GM21447 (cell line): ENCODE data around the gene ANAPC2.

Experiments
- ATAC-seq: cut with Tn5 transposase; IDR thresholded peaks from one replicate; pipeline ENCODE4 v1.9.1; 2021; ENCODE audit not compliant: unreplicated experiment

ANAPC2 gene

GRCh38 chr9:137188490-137189296 lies at the start of gene ANAPC2, which contains the start of gene SSNA1:
ANAPC2 (minus strand) TSS chr9:137188560; CDS start chr9:137188532, 28 bp downstream.
SSNA1 (plus strand) TSS chr9:137188676; CDS start chr9:137188727, 51 bp downstream.
- ATAC-seq = peak; percentile 73

GRCh38 chr9:137236936-137237421 lies 48.6 kb upstream of the ANAPC2 start:
- no peak for ATAC-seq

DNA sequence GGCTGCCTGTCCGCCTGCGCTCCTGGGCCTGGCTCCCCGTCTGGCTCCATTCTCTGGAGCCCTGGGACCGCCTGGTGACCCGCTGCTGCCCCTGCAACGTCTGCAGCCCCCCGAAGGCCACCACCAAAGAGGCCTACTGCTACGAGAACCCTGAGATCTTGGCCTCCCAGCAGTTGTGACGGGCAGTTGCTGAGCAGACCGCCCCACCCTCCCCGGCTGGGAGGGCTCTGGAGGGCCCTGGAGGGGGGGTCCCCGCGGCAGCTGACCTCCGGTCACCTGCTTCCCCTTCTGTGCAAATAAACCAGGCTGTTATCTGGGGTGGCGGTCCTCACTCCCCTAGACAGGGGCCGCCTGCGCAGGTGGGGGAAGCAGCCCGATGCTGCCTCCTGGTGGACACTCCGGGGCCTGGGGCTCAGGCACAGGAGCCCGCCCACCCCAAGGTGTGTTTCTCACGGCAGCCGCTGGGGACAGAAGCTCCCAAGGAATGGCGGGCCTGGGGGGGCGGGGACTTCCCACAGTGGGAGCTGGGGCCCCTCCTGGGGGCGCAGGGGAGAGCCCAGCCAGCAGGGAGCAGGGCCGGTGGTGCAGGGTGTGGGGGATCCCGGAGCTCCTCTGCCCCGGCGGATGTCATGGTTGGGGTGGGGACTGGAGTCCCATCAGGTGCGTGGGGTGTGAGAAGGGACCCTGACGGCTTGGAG lies 48.0 kb upstream of the ANAPC2 start:
- no peak for ATAC-seq

DNA sequence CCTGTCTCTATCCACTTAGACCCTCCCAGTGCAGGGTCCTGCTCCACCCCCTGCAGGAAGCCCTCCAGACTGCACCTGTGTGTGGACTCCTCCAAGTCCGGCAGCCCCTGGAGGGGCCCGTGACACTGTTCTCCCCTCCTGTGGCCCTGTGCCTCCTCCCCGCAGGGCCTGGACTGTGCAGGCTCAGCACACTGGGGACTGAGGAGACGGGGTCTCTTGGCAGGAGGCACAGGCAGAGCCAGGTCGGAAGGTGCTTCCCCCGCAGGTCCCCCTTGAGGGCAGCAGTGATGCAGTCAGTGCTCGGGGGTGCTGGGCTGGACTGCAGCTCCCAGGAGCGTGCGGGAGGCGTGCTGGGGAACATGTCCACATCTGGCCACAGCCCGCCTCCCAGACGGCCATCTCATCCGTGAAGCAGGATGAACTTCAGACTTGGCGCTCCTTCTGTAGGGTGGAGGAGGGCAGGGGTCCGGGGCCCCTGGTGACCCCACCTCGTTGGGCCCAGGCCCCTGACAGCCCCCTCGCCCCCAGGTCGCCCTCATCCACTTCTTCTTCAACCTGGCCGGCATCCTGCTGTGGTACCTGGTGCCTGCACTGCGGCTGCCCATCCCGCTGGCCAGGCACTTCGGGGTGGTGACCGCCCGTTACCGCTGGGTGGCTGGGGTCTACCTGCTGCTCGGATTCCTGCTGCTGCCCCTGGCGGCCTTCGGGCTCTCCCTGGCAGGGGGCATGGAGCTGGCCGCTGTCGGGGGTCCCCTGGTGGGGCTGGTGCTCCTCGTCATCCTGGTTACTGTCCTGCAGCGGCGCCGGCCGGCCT lies 47.3 kb upstream of the ANAPC2 start:
- no peak for ATAC-seq

GRCh38 chr9:137234758-137235423 lies 46.5 kb upstream of the ANAPC2 start:
- no peak for ATAC-seq

GRCh38 chr9:137234055-137234697 lies 45.8 kb upstream of the ANAPC2 start:
- no peak for ATAC-seq

DNA sequence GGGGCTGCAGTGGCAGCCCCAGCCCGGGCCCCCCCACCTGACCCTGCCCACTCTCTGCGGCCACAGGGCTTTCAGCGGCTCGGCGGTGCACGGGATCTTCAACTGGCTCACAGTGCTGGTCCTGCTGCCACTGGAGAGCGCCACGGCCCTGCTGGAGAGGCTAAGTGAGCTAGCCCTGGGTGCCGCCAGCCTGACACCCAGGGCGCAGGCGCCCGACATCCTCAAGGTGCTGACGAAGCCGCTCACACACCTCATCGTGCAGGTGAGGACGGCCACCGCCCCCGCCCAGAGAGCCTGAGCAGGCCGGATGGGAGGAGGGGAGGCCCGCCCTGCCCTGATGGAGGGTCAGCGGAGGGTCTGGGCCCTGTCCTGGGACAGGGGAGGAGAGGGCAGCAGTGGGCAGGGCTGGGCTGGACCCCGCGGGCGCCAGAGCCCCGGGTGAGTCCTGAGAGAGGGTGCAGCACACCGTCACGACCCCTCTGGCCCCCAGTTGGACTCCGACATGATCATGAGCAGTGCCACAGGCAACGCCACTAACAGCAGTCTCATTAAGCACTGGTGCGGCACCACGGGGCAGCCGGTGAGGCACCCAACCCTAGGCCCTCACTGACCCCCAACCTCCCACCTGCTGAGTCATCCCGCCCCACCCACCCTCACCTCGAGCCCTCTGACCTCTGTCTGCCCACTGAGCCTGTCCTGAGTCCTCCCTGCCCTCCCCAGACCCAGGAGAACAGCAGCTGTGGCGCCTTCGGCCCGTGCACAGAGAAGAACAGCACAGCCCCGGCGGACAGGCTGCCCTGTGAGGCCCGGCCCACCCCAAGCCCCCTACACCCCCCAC lies 45.0 kb upstream of the ANAPC2 start:
- no peak for ATAC-seq

DNA sequence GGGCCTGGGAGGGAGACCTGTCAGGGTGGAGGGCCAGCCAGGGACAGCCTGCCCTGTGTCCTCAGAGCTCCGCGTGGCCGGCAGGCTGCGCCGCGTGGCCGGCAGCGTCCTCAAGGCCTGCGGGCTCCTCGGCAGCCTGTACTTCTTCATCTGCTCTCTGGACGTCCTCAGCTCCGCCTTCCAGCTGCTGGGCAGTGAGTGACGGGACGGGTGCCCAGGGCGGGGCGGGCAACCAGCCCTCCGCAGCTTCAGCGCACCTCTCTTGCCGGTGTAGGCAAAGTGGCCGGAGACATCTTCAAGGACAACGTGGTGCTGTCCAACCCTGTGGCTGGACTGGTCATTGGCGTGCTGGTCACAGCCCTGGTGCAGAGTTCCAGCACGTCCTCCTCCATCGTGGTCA lies 44.1 kb upstream of the ANAPC2 start:
- ATAC-seq = no peak

GRCh38 chr9:137232101-137232500 lies 43.7 kb upstream of the ANAPC2 start:
- no peak for ATAC-seq

DNA sequence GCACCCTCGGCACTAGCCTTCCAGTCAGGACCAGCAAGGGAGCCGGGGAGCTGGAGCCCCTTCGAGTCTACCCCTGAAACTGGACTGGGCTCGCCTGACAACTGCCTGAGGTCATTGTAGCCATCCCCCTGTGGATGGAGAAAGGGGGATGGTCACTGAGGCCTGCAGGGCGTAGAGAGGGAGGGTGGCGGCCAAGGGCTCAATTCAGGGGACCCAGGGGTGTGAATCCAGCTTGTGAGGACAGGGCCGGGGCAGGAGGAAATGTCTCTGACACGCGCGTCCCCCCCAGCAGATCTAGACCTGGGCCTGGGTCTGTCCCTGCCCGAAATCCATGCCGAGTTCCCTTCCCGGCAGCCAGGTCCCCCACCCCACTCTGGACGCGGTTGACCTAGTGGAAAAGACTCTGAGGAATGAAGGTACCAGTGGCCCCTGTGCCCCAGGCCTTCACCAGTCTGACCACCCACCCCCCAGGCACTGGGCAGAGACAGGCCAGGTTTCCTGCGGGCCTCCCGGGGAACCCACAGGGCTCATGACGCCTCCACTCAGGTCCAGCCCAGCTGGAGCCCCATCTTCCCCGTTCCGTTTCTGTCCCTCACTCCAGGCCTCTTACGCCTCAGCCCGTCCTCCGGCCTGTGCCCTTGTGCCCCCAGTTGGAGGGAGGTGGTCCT lies 43.1 kb upstream of the ANAPC2 start:
- ATAC-seq = no peak

DNA sequence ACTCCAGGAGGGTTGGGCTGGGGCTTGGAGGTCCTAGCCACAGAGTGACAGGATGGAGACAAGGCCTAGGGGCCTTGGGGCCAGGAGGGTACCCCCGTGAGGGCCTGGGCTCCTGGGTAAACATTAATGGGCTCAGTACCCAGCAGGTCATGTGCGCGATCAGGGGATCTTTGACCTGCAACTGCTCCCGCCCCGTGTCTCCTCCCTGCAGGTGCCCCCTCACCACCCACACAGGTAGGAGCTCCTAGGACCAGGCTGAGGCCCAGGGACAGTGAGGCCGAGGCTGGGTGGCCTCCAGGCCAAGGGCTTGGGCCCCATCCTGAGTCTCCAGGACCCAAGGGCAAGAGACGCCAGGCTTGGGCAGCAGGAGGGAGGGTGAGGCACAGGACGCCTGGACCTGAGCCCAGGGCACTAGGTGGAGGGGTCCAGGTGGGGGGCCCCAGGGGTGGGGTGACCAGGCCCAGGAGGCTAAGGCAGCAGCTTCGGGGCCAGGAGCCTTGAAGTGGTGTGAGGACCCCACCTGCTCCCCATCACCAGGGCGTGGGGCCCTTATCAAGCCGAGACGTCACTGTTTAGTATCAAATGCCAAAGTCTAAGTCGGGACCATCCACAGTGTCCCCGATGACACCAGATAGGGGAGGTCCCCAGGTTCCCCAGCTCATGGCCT lies 42.5 kb upstream of the ANAPC2 start, which contains the start of gene SLC34A3:
Gene SLC34A3 (plus strand): TSS at position 197 of the 667 bp plus-strand sequence. CDS start 802 bp downstream, outside the sequence.
- ATAC-seq = no peak

DNA sequence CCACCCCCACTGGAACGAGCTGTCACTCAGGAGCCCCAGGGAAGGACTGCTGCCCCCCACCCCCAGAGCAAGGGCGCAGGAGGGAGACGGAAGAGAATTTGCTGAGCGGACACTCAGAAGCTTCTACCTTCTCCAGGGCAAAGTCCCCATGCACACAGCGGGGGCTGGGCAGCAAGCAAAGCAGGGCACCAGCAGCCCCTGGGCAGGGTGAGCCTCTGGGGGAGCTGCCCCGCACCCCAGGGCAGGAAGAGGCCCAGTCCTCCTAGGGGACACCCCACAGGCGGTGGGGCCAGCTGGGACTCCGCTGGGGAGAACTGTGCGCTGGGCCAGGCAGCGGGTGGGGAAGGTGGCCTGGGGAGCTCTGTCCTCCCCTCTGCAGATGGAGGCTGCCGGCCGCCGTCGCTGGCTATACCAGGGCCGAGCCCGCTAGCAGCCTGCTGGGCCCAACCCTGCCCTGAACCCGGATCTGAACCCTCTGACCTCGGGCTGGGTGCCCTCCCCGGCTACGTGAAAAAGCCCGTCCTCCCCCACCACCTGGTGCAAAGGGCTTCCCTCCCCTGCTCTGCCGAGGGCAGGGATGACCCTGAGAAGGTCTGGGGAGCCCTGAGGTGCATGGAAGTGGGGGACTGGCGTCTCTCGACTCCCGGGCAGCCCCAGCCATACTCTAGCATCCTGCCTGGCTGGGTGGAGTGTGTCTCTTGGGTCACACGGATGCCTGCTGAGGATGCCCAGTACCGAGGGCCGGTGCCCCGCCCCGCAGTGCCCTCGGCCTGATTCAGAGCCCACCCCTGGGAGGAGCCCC lies 41.7 kb upstream of the ANAPC2 start:
- ATAC-seq = no peak

DNA sequence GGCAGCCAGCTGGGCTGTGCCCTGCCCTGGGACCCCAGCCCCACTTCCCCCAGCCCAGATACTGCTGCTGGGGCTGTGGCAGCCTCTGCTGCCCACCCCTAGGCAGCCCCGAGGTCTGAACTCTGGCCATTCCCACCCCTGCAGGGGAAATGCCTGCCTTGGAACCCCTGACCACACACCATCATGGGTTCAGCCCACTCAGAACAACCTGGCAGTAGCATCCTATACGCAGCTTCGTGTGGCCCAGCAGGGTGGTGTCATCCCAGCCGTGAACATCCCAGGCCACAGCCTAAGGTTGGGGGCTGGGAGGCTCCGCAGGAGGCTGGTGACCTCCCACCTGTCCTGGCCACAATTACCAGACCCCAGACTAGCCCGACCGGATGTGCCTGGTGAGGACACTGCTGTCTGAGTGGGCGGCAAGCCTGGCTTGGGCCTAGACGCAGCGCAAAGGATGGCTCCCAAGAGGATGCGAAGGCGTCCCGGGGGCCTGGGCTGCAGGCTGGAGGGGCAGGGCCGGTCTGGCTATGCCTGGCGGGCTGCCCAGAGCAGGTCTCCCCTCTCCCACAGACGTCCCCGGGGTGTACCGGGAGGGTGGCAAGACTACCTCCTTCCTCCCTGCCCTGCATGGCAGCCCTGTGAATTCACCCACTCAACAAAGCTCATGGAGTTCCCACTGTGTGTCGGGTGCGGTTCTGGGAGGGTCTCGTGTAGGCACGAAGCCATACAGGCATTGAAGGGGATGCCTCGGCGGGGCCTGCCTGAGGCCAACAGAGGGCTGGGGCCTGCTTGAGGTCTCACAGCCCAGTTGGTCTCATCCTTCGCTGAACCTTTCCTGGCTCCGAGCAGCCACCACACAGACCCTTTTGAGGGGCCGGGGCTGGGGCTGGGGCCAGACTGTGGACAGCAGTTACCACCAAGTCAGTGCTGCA lies 40.9 kb upstream of the ANAPC2 start:
- no peak for ATAC-seq

GRCh38 chr9:137228506-137228967 lies 40.2 kb upstream of the ANAPC2 start:
- no peak for ATAC-seq

- no peak for ATAC-seq
These were observed 39.6 kb upstream of the ANAPC2 start for GRCh38 chr9:137227853-137228505.
